Transverse colon (tissue), 4 donors: ENCODE measurements around the gene GPD2.

Source experiments
- POLR2A ChIP-seq: fragments of 450-650 bp; IDR thresholded peaks from one replicate; pipeline ENCODE4 v1.6.1; 2016; ENCODE audit warnings: antibody characterized with exemption, mild to moderate bottlenecking, moderate library complexity
- POLR2AphosphoS5 ChIP-seq, 3 donors: sonication (generic); formaldehyde crosslinking; IDR thresholded peaks; one replicate each; pipeline ENCODE4 v1.6.1; 2016; ENCODE audit warnings: antibody characterized with exemption in 3 of 3
- TF ChIP-seq, protein P1 (sequence below), 5 experiments: fragments of 200-600 bp in 3 of 5; fragments of 450-650 bp in 2 of 5; sonication (generic) in 3 of 5; IDR thresholded peaks; 1 replicate in 2 of 5; 2 replicates in 3 of 5; pipeline ENCODE4 v1.5.1; 2016 to 2017; ENCODE audit warnings: antibody characterized with exemption in 5 of 5, inconsistent platforms in 3 of 5, mild to moderate bottlenecking in 2 of 5, moderate library complexity in 1 of 5

DNA sequence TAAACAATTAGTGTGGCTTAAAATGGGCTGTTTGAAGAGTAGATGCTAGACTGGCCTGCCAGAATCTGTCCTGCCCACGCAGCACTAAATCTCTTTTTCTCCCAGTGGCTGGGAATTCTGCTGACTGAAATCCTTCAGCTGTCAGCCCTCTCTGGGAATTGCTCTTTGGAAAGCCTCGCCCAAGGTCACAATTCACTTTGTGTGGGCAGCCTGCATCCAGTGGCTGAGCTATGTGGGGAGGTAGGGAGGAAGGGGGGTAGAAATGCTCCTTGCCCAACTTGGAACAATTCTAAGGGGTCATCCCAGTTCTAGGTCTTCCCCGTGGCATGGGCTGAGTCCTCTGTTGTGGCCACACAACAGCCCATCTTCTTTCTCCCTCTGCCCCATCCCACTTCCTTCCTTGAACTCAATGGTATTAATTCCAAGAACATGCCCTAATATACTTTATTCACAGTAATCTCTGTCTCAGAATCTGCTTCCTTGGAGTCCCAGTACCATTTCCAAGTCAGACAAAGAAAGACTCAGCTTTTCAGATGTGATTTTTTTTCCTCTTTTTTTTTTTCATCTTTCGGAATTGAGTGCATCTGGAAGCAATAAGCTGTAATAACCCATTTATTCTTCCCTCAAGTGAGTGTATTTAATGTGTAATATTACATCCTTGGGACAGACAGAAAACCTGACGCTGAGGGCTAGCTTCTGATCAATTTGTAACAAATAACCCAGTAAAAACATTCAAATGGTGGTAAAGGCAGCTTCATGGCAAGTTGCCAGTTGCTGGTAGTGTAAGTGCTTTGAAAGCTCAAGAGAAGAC lies 189.4 kb downstream of the GPD2 start:
- no peak for TF ChIP-seq POLR2AphosphoS5 (IDR thresholded peaks at IDR 0.05)
- TF ChIP-seq, protein P1, sequence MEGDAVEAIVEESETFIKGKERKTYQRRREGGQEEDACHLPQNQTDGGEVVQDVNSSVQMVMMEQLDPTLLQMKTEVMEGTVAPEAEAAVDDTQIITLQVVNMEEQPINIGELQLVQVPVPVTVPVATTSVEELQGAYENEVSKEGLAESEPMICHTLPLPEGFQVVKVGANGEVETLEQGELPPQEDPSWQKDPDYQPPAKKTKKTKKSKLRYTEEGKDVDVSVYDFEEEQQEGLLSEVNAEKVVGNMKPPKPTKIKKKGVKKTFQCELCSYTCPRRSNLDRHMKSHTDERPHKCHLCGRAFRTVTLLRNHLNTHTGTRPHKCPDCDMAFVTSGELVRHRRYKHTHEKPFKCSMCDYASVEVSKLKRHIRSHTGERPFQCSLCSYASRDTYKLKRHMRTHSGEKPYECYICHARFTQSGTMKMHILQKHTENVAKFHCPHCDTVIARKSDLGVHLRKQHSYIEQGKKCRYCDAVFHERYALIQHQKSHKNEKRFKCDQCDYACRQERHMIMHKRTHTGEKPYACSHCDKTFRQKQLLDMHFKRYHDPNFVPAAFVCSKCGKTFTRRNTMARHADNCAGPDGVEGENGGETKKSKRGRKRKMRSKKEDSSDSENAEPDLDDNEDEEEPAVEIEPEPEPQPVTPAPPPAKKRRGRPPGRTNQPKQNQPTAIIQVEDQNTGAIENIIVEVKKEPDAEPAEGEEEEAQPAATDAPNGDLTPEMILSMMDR (IDR thresholded peaks at IDR 0.05), result no peak
- TF ChIP-seq POLR2A, result no peak
